Inflammatory macrophage (primary cell): ENCODE measurements around the gene CCDC71L.

Experiments used
- DNase-seq, 2 donors: peaks; one replicate each; pipeline ENCODE4 v3.0.0-alpha.2; 2020 to 2022

The CCDC71L gene

DNA sequence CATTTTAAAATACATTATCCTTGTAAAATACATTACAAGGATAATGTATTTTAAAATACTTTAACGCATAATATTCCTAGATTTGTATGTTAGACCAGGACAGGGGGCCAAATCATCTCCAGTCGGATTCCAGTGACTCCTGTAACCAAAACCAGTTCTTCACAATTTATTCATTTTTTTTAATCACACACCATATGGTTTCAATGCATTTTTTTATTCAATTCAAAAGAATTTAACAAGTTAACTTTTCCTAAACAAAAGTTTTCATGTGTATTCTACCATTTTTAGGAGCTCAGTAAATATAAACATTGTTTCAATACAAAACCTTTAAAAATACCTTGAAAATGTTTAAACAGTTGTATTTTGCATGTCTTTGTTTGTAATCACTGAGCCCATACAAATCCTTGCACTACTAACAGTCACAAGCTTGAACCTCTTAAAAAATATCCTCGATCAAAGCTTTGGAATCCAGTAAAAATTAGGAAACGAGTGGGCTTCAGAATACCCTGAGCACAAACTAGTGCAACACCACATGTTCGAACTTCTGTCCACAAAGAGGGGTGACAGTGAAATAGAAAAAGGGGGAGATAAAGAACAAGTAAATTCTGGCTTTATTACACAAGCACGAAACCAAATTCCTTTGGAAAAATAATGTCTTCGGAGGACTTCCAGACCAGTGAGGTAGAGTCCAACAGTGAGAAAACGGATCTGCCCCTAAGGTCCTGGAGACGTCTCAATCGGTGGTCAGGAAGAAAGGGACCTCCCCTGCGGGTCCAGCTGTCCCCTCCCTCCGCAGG lies 1.6 kb downstream of the CCDC71L start:
- no peak for DNase-seq

DNA sequence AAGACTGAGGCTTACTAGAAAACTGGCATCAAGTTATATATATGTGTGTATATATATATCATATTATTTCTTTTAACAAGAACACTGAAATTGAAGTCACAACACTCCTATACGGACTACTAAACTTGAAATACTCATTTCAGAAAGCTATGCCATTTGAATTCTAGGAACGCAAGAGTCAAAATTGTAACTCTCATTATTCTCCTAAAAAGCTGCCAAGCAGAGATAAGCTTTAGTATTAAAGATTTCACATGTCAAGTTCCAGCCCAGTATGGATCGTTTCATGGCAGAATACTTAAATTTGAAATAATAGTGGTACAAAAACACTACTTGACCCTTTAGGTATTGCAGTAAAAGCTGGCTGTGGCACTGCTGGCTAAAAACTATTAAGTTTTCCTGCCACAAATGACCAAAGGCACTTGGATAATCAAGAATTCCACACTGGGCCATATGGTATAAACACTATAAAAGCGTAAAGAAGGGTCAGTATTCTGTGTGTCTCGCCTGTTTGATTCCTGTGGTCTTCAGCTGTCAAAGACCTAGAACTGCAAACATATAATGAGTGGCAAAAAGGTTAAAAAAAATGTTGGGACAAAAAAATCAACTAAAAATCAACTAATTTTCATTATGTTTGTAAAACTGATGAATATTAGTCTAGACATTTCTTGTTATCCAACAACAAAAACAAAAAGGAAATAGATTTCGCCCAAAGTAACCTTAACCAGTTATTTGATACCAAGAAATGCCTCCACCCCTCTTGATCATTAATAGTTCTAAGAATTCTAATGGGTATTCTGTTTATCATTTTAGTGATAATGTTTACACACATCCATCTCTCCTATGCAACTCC lies 2.4 kb downstream of the CCDC71L start:
- DNase-seq, result no peak

DNA sequence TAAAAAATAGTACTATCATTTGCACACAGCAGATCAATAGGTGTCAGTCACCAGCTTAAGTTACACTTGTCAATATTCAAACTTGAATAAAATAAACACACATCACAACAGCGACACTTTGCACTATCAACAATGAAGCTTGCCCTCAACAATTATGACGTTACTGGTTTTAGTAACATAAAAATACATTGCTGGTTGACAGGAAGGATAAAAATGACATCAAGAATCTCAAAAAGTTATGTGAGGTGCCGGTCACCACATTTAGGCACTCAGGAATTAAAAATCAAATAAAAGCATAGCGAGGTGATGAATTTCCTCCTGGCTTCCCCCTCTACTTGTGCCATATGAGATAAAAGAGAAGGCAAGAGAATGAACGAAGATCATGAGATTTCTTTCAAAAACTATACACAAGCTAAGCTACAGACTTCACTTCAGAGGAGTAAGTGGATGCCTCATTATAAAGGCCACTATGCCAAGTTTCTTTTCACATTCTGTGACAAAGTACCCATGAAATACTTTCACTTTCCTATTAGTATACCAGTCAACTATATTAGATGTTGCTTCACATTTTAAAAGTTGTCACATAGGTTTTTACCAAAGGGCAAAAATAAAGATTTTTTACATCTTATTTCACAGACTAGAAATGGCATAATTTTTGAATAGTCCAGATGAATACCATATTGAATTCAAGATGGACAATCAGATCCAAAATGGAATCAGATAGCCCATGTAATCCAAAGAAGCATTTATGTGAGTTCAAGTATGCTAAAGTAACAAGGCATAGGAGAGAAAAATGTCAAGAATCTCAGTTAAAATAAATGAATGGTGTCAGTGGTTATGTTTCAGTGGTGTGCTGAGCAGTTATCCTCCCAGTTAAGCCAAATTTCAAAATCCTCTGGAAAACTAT lies 3.6 kb downstream of the CCDC71L start:
- DNase-seq, result no peak

DNA sequence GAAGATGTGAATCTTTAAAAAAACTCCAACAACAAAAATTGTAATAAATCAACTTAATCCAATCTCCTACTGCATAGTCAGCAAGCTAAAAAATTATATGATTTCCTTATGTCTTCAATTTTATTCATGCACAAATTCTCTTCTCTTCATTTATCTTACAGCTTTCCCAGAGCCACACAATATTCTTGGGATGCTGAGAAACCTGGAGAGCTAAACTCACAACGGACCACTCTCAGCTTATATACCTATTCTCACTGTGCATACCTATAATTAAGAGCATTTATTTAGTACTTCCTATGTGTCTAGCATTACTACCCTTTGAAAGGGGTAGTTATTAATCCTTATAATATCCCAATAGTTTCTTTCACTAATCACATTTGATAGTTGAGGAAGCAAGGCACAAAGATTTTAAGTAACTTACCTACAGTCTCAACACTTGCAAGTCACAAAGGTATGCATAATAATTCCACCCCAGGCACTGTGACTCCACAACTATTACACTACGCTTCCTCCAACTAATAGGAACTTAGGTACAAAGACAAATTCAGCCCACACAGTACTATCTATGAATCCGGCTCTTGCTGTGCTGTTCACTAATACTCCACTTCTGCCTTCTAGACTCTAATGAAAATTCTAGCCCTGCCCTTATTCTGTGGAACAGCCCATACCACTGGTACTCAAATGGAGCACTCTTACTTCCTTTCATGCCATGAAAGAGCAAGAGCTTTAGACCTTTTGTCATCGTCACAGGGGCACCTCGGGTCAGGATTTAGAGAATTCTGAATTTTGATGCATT lies 5.1 kb downstream of the CCDC71L start:
- DNase-seq, result peak in 1 of 2 donors; percentile 24

DNA sequence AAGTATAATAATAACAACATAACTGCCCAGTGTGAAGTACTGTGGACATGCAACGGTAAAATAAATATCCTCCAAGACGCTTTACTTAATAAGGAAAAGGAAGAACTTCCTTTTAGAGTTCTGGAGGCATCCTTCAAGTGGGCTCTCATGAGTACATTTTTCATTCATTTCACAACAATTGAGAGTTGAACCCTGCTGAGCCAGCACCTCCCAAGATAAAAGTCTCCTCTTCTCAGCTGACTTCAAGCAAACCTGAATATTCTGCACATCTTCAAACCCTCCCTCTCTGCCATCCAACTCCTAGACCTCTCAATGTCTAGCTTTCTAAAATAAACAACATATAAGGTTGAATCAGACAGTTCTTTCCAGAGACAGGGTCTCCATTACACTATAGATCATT lies 7.5 kb downstream of the CCDC71L start:
- no peak for DNase-seq

DNA sequence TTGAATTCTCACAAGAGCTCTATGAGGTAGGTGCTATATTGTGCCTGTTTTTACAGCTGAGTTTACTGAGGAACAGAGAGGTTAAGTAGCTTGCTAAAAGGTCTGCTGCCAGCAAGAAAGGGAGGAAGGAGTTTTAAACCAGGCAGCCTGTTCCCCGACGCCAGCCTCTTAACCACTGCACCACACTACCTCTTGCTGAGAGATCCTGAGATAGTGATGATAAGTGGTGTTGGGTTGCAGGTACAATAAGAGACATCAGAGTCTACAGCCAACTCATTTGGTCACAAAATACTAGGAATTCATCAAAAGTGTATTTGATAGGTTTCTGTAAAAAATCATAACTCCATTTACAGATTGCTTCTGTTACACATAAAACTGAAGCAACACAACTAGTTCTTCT lies 8.0 kb downstream of the CCDC71L start:
- DNase-seq, result no peak

DNA sequence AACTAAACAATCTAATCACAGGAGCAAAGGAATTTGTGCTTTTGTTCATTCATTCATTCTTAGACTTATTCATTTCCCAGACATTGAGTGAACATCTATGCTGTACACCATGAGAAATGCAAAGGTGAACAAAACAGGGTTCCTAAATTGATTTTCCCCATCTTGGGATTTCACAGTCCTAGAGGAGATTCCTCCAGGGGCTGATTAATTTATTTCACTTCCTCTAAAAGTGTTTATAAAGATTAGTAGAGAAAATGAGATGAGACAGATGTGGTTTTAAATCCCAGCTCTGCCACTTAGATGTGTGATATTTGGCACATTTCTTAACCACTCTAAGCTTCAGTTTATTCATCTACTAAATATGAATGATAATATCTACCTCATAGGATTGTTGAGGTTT lies 8.9 kb downstream of the CCDC71L start:
- no peak for DNase-seq

DNA sequence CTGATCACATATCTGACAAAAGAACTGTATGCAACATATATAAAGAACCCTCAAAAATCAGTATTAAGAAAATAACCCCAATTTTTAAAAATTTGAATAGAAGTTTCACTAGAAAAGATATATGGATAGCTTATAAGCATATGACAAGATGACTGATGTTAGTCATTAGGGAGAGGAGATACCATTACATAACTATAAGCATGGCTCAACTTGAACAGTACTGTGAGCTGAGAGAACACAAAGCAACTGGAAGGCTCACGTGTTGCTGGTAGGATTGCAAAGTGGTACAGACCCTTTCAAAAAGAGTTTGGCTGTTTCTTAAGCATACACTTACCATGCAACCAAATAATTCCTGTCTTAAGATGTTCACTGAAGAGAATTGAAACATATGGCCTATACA lies 14.7 kb downstream of the CCDC71L start:
- DNase-seq, result no peak

DNA sequence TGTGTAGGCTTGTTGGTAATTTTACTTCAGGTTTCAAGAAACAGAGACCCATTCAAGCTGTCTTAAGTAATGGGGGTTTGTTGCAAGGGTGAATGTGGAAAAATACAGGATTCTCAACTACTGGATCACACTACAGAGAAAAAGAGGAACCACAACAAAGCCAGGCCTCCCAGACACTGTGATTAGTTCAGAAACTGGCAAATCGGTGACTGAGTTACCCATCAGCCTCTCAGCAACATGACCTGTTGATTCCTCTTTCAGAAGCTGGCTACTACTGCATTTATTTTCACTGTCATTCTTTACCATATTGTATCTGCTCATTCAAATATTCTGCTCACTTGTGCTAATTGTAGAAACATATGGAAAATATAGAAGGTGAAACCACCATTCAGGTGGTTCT lies 16.0 kb downstream of the CCDC71L start:
- DNase-seq, result peak; percentile 70 to 73

DNA sequence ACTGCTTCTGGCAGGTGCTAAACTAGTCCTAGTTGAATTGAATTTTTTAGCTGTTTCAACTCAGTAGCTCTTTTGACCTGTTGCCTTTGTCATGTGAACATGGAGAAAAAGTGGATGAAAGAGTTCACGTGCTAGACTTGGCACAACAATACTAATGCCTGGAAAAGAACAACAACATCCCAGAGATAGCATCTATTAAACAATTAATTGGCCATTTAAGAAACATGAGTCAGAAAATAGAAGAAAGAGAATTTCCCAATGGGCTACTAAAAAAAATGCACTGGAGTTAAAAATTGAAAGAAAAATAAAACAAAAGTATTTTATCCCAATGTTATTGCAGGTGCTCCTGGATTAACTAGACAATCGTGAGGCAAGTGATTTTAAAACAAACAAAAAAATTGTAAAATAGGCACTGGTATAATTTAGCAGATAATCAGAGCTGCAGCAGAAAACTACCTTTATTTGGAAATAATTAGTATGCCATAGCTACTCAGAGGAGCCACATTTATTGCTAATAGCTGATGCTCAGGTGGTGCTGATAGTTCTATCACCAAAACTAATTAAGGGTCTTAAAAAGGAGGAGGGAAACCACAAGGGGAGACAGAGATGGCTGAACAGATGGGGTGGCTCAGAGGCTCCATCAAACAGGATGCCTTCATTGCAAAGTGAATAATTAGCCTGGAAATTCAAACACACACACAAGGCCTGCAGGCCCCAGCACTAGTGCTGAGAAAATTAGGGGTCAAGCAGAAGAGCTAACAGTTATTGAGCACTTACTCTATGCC lies 17.6 kb downstream of the CCDC71L start:
- DNase-seq, result no peak

DNA sequence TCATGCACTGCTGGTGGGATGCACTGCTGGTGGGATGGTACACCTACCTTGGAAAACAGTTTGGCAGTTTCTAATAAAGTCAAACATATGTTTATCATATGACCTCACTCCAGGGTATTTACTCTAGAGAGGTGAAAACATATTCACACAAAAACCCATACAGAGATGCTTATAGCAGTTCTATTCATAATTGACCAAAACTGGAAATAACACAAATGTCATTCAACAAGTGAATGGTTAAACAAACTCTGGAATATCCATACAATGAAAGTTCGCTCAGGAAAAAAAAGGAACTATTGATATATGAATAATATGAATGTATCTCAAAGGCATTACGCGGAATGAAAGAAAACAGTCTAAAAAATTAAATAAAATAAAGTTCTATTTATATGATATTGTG lies 19.5 kb downstream of the CCDC71L start:
- DNase-seq, result no peak

DNA sequence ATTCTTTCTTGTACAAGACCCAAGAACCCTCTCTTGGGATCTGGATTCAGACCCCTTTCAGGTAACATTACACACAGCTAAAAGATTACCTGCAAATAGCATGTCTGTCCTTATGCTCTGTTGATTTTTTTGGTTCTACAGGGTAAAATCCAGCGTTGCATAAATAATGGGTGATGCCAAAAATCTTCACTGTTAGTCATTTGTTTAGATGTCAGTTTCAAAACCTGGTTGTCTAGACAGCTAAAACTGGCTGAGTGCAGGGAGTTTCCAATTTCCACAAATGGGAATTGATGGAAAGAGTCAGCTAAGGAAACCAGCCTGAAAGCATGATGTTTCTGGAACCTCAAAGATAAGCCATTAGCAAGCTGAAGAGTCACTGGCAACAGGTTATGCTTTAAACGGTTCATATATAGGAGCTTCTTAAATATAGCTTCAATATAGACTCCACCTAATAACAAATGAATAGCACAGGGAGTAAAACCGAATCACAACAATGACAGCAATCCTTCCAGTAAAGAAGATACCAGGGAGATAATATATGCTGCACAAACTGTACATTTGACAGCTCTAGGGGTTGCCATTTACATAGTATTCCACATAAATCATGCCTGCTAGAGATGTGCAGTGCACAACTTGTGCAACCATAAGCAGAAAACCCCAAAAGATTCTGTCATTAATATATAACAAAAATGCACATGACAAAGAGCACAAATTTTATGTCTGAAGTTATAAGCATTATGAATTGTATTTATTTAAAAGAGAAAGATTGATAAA lies 20.4 kb downstream of the CCDC71L start:
- no peak for DNase-seq

DNA sequence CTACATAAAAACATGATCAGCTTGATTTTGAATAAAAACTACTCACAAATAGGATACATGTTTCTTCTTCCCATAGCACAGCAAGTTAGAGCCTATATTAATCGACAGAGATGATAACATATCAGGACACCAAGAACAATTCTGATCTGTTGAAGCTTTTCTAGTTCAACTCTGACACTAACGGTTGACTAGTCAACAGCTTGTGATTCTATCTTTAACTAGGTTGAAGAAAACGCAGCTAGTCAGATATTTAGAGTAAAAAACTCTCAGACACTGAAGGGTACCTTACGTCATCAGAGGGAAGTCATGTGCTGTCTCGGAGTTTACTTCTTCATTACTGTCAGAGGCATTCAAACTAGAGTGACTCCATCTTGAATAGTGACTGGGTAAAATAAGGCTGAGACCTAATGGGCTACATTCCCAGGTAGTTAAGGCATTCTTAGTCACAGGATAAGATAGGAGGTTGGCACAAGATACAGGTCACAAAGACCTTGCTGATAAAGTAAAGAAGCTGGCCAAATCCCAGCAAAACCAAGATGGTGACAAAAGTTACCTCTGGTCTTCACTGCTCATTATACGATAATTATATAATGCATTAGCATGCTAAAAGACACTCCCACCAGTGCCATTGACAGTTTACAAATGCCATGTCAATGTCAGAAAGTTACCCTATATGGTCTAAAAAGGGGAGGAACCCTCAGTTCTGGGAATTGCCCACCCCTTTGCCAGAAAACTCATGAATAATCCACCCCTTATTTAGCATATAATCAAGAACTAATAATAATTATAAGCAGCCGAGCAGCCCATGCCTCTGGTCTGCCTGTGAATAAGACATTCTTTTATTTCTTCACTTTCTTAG lies 21.3 kb downstream of the CCDC71L start:
- DNase-seq, result peak; percentile 15 to 26

DNA sequence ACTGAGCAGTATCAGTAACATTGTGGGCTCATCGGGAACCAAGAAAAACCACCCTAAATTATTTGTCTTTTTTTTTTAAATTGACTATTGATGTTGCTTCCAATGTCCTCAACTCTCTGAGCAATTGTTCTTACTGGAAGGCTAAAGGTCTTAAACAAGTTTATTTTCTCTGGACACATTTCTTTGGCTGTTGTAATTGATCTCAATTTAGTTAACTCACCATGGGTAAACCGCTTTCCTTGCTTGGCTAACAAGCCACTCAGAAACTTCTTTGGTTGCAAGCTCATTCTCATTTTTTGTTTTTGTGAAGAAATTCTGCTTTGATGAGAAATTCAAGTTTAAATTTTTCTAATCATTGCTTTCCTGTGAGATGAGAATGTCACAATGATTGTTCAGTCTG lies 25.5 kb downstream of the CCDC71L start:
- no peak for DNase-seq

DNA sequence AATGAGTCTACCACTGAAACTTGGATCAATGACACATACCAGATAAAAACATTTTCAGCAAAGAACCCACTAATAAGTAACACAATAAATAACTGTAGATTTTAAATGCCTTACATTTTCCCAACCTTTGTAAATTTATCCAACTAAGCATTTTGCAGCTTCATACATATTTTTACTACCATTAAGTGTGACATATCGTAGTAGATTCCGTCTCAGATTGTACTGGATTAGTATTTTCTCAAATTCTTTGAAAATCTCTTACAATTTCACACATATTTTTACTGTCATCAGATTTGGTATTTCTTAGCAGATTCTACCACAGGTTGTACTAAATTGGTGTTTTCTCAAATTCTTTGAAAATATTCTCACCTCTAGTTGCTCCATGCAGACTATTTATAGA lies 26.0 kb downstream of the CCDC71L start:
- no peak for DNase-seq

DNA sequence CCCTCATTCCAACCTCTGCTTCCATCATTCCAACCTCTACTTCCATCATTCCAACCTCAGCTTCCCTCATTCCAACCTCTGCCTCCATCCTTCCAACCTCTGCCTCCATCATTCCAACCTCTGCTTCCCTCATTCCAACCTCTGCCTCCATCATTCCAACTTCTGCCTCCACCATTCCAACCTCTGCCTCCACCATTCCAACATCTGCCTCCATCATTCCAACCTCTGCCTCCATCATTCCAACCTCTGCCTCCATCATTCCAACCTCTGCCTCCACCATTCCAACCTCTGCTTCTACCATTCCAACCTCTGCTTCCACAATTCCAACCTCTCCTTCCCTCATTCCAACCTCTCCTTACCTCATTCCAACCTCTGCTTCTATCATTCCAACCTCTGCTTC lies 30.3 kb downstream of the CCDC71L start:
- DNase-seq, result no peak

DNA sequence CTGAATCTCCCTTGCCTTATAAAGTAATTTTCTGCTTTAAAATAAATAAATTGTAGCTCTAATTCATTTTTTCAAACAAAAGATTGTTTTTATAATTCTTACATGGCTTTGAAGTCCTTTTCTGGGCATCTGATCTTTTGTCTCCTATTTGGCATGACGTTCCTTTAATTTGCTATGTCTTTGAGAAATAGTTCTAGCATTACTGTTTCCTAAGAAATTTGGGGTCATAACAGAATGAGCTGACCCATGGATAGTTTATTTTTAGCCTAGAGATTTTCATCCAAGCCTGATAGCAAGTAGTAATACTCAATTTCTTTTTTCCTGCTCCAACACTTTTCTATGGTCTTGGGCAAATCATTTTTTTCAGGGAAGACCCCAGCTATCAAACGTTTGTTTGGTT lies 31.4 kb downstream of the CCDC71L start:
- no peak for DNase-seq

DNA sequence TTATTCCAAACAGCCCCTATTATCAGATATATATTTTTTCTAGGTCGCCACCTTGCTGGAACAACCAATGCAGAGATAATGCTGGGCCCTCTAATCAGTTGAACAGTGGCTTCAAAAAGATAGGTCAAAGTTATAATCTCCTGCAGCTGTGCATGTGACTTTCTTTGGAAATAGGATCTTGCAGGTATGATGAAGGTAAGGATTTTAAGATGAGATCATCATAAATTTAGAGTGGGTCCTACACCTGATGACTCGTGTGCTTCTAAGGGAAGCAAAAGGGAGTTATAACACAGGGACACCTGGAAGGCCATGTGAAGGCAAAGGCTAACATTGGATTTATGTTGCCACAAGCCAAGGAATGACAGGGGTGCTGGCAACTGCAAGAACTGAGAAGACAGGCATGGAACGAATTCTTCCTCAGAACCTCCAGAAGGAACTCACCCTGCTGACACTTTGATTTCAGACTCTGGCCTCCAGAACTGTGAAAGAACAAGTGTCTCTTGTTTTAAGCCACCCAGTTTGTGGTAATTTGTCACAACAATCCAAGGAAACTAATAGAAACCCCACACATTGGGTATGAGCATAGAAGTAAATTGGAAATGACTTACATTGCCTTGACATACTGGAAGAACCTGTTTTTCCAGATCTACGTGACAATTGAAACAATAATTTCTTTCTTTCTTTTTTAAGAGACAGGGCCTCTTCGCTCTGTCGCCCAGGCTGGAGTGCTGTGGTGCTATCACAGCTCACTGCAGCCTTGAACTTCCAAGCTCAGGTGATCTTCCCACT lies 34.4 kb downstream of the CCDC71L start:
- no peak for DNase-seq
